GM12878 (cell line): ENCODE results near the gene PDLIM4. TPM values are rescaled to one million over a fixed set of nuclear protein-coding genes. Genes with fewer than 3 reads are reported as not detected.

Source experiments
- ATAC-seq: fragments of 200-7000 bp; cut with Tn5 transposase; 3 replicates; pipeline ENCODE4 v1.9.1; 2020; ENCODE audit warnings: mild to moderate bottlenecking, moderate library complexity
- BruUV-seq: library from RNA; stranded (reverse); fragments of 400-500 nt; replicated peaks from 2 replicates; lab custom pipeline; 2021; lab: Mats Ljungman, UMichigan
- CTCF ChIA-PET: fragments of 300-600 bp; sonication (Branson Sonifier 250); formaldehyde crosslinking; extraction: SDS; loops from one replicate; lab custom pipeline; 2021; ENCODE audit warnings: inconsistent platforms; lab: Yijun Ruan, JAX
- POLR2A ChIA-PET: fragments of 350-600 bp; formaldehyde crosslinking; extraction: SDS; loops from one replicate; lab custom pipeline; 2021; ENCODE audit warnings: inconsistent platforms; lab: Charles Lee
- RAD21 ChIA-PET: fragments of 300-600 bp; sonication (Branson Sonifier 250); formaldehyde crosslinking; loops from one replicate; lab custom pipeline; 2023; ENCODE audit warnings: antibody characterized with exemption; ENCODE audit not compliant: unreplicated experiment; lab: Charles Lee
- SMC1A ChIA-PET: fragments of 300-600 bp; sonication (Branson Sonifier 250); formaldehyde crosslinking; loops from one replicate; lab custom pipeline; 2023; ENCODE audit not compliant: unreplicated experiment, uncharacterized antibody; lab: Charles Lee
- DNase-seq: peaks from one replicate; pipeline ENCODE4 v3.0.0-alpha.2; 2011; ENCODE audit warnings: low read depth, low spot score
- FAIRE-seq: peaks from 3 replicates; lab custom pipeline; 2011; peaks lifted over from hg19 to GRCh38; lab: Jason Lieb, UNC
- H2AFZ ChIP-seq: 2 replicates; pipeline ENCODE4 v1.6.0; 2011; ENCODE audit warnings: low read depth, low read length, control low read depth; ENCODE audit not compliant: control insufficient read depth
- H3K27ac ChIP-seq: 2 replicates; pipeline ENCODE4 v1.5.1; 2011; ENCODE audit warnings: control low read depth; ENCODE audit not compliant: control insufficient read depth, insufficient read depth
- H3K27me3 ChIP-seq, 2 experiments: replicated peaks in 1 of 2; 2 replicates each; pipeline versions ENCODE4 v1.6.0 to v1.6.1; 2011; ENCODE audit warnings: low read length in 1 of 2; ENCODE audit not compliant: control insufficient read depth in 2 of 2, insufficient read depth in 2 of 2
- H3K36me3 ChIP-seq, 2 experiments: 2 replicates each; pipeline ENCODE4 v1.5.1; 2011; ENCODE audit warnings: low read length in 1 of 2; ENCODE audit not compliant: control insufficient read depth in 2 of 2, insufficient read depth in 2 of 2
- H3K4me1 ChIP-seq: 2 replicates; pipeline ENCODE4 v1.6.1; 2011; ENCODE audit warnings: mild to moderate bottlenecking, low read length, moderate library complexity, mixed read lengths; ENCODE audit not compliant: control insufficient read depth, insufficient read depth
- H3K4me2 ChIP-seq: 2 replicates; pipeline ENCODE4 v1.6.0; 2011; ENCODE audit warnings: control low read depth; ENCODE audit not compliant: control insufficient read depth, insufficient read depth
- H3K4me3 ChIP-seq: fragments of 200-600 bp; sonication (generic); 2 replicates; pipeline ENCODE4 v1.5.1; 2016
- H3K79me2 ChIP-seq: 2 replicates; pipeline ENCODE4 v1.6.0; 2011; ENCODE audit warnings: low read length; ENCODE audit not compliant: control insufficient read depth, insufficient read depth
- H3K9ac ChIP-seq: 2 replicates; pipeline ENCODE4 v1.8.0; 2011; ENCODE audit warnings: low read length, control low read depth, mixed read lengths; ENCODE audit not compliant: control insufficient read depth, insufficient read depth
- H3K9me3 ChIP-seq: replicated peaks from 3 replicates; pipeline ENCODE4 v1.5.1; 2011; ENCODE audit warnings: mild to moderate bottlenecking, low read length; ENCODE audit not compliant: control insufficient read depth, insufficient read depth
- H4K20me1 ChIP-seq: 2 replicates; pipeline ENCODE4 v1.6.0; 2011; ENCODE audit not compliant: control insufficient read depth, insufficient read depth
- CREB1 ChIP-seq: IDR thresholded peaks from 2 replicates; pipeline ENCODE4 v1.6.1; 2012; ENCODE audit warnings: low read depth, mild to moderate bottlenecking, inconsistent platforms
- CREM ChIP-seq: IDR thresholded peaks from 2 replicates; pipeline ENCODE4 v1.6.1; 2014; ENCODE audit warnings: antibody characterized with exemption, low read depth
- EGR1 ChIP-seq, 2 experiments: IDR thresholded peaks; 1 replicate in 1 of 2; 2 replicates in 1 of 2; pipeline ENCODE4 v1.6.1; 2011 to 2012; ENCODE audit warnings: low read depth in 2 of 2, low read length in 2 of 2, borderline replicate concordance in 1 of 2, mild to moderate bottlenecking in 1 of 2, moderate library complexity in 1 of 2
- EZH2 ChIP-seq: IDR thresholded peaks from 2 replicates; pipeline ENCODE4 v1.6.1; 2012; ENCODE audit warnings: low read depth, mild to moderate bottlenecking, control low read depth, inconsistent platforms, low read length, borderline replicate concordance; ENCODE audit not compliant: control insufficient read depth
- MYC ChIP-seq: IDR thresholded peaks from 2 replicates; pipeline ENCODE4 v1.6.1; 2011; ENCODE audit warnings: mild to moderate bottlenecking, low read length, moderate library complexity, inconsistent platforms; ENCODE audit not compliant: insufficient read depth, insufficient replicate concordance, insufficient read length, severe bottlenecking
- POLR2AphosphoS2 ChIP-seq: IDR thresholded peaks from 2 replicates; pipeline ENCODE4 v1.6.1; 2011; ENCODE audit warnings: low read depth, mild to moderate bottlenecking, low read length, improper control_type of control experiment, moderate library complexity
- SPI1 ChIP-seq: IDR thresholded peaks from 2 replicates; pipeline ENCODE4 v1.6.1; 2011; ENCODE audit warnings: low read depth, mild to moderate bottlenecking, low read length, moderate library complexity, borderline replicate concordance; ENCODE audit not compliant: insufficient read depth
- SREBF2 ChIP-seq: IDR thresholded peaks from 2 replicates; pipeline ENCODE4 v1.6.1; 2012; ENCODE audit warnings: mild to moderate bottlenecking, low read length
- ZNF24 ChIP-seq: fragments of 450-650 bp; IDR thresholded peaks from 2 replicates; pipeline ENCODE4 v1.6.1; 2017; ENCODE audit warnings: antibody characterized with exemption, mild to moderate bottlenecking
- WGBS: methylation state at CpG from one replicate; pipeline ENCODE4 v1.1.6; 2016; ENCODE audit warnings: low lambda C conversion rate; ENCODE audit not compliant: insufficient replicate concordance, insufficient coverage; ENCODE audit errors: missing lambda C conversion rate; 5-methylcytosine and 5-hydroxymethylcytosine counted together
- in situ Hi-C: fragments of 300-500 bp; cut with MboI; formaldehyde crosslinking; loops from 9 replicates; pipeline ENCODE4 v1.14.3; 2018; ENCODE audit warnings: mixed read lengths
- intact Hi-C: fragments of 100-400 bp; cut with micrococcal nuclease; formaldehyde crosslinking; loops from one replicate; pipeline ENCODE4 v1.14.2; 2022; ENCODE audit not compliant: unreplicated experiment
- polyA plus RNA-seq, 11 experiments: library from polyadenylated mRNA; depleted of rRNA in 4 of 11; unstranded in 6 of 11; stranded (reverse) in 5 of 11; fragments of >200 nt; fragmentation: Nextera tagmentation in 4 of 11; fragmentation: Illumina TruSeq in 1 of 11; extraction: Ambion mirVana in 4 of 11; extraction: Trizol in 1 of 11; gene quantifications; 1 replicate in 1 of 11; 2 replicates in 10 of 11; pipeline versions ENCODE4 v1.2.1 to v1.2.3, GENCODE V29; 2011 to 2016; ENCODE audit warnings: inconsistent platforms in 2 of 11, missing spikeins in 2 of 11, low read depth in 1 of 11
- total RNA-seq, 4 experiments: library from RNA; depleted of rRNA in 3 of 4; stranded (reverse); fragments of >200 nt in 3 of 4; fragmentation: Illumina TruSeq in 1 of 4; extraction: Trizol in 1 of 4; gene quantifications; 2 replicates each; pipeline versions ENCODE4 v1.2.1 to v1.2.3, GENCODE V29; 2013 to 2021
- TF ChIP-seq, protein P1 (sequence below): IDR thresholded peaks from 2 replicates; pipeline ENCODE4 v1.6.1; 2011; ENCODE audit warnings: borderline replicate concordance, low read depth, mild to moderate bottlenecking, moderate library complexity, mixed read lengths, low read length; ENCODE audit not compliant: insufficient read depth; ENCODE audit errors: extremely low read length
- TF ChIP-seq, protein P2 (sequence below): fragments of 450-650 bp; IDR thresholded peaks from 2 replicates; pipeline ENCODE4 v1.6.1; 2017; ENCODE audit warnings: borderline replicate concordance
- TF ChIP-seq, protein P3 (sequence below): fragments of 450-650 bp; formaldehyde crosslinking; IDR thresholded peaks from 2 replicates; pipeline ENCODE4 v1.5.0; 2022; ENCODE audit warnings: mild to moderate bottlenecking, missing genetic modification characterization
- TF ChIP-seq, protein P4 (sequence below), 3 experiments: IDR thresholded peaks in 2 of 3; conservative IDR thresholded peaks in 1 of 3; 2 replicates each; pipeline ENCODE4 v1.5.1; 2011; ENCODE audit warnings: low read depth in 3 of 3, low read length in 3 of 3, mild to moderate bottlenecking in 3 of 3, control low read depth in 2 of 3, moderate library complexity in 2 of 3, inconsistent platforms in 1 of 3, mixed read lengths in 1 of 3; ENCODE audit not compliant: control insufficient read depth in 2 of 3, insufficient read depth in 1 of 3; ENCODE audit errors: extremely low read depth in 1 of 3

The PDLIM4 gene
- total and polyA plus RNA-seq, 10 of the 15 experiments (the other 5 are each of a cell fraction or from before 2014, with no cell fraction given), result 0.13 to 1.7 (median 0.39) TPM; not detected in 3

DNA sequence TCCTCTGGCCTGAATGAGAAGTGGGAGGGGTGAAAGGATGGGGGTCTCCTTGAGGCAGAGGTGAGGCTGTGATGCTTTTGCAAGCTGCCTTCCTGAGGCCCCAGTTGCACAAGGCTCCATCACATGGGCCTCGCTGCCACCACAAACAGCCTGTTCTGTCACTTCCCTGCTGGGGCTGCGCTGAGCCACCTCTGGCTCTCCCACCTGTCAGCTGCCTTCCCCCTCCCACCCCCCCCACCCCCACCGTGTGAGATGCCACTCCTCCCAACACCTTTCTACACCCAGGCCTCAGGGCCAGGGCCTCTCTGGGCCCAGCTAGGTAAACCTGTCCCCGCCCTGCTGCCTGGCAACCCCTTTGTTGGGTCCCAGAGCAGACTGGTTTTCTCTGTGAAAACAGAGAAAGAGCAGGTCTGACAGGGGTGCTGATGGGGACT, 4.5 kb upstream of the PDLIM4 start:
- TF ChIP-seq EZH2 (no peak), POLR2AphosphoS2 (no peak), CREM (no peak), SPI1 (no peak), SREBF2 (no peak), EGR1 (IDR thresholded peaks at IDR 0.05; ENCODE audit: borderline replicate concordance in 1 of 2, low read depth in 2 of 2, low read length in 2 of 2) (no peak), CREB1 (no peak), MYC (no peak), ZNF24 (no peak)
- TF ChIP-seq, protein P1, sequence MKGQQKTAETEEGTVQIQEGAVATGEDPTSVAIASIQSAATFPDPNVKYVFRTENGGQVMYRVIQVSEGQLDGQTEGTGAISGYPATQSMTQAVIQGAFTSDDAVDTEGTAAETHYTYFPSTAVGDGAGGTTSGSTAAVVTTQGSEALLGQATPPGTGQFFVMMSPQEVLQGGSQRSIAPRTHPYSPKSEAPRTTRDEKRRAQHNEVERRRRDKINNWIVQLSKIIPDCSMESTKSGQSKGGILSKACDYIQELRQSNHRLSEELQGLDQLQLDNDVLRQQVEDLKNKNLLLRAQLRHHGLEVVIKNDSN, result no peak
- TF ChIP-seq, protein P2, sequence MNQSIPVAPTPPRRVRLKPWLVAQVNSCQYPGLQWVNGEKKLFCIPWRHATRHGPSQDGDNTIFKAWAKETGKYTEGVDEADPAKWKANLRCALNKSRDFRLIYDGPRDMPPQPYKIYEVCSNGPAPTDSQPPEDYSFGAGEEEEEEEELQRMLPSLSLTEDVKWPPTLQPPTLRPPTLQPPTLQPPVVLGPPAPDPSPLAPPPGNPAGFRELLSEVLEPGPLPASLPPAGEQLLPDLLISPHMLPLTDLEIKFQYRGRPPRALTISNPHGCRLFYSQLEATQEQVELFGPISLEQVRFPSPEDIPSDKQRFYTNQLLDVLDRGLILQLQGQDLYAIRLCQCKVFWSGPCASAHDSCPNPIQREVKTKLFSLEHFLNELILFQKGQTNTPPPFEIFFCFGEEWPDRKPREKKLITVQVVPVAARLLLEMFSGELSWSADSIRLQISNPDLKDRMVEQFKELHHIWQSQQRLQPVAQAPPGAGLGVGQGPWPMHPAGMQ, result no peak
- TF ChIP-seq, protein P3, sequence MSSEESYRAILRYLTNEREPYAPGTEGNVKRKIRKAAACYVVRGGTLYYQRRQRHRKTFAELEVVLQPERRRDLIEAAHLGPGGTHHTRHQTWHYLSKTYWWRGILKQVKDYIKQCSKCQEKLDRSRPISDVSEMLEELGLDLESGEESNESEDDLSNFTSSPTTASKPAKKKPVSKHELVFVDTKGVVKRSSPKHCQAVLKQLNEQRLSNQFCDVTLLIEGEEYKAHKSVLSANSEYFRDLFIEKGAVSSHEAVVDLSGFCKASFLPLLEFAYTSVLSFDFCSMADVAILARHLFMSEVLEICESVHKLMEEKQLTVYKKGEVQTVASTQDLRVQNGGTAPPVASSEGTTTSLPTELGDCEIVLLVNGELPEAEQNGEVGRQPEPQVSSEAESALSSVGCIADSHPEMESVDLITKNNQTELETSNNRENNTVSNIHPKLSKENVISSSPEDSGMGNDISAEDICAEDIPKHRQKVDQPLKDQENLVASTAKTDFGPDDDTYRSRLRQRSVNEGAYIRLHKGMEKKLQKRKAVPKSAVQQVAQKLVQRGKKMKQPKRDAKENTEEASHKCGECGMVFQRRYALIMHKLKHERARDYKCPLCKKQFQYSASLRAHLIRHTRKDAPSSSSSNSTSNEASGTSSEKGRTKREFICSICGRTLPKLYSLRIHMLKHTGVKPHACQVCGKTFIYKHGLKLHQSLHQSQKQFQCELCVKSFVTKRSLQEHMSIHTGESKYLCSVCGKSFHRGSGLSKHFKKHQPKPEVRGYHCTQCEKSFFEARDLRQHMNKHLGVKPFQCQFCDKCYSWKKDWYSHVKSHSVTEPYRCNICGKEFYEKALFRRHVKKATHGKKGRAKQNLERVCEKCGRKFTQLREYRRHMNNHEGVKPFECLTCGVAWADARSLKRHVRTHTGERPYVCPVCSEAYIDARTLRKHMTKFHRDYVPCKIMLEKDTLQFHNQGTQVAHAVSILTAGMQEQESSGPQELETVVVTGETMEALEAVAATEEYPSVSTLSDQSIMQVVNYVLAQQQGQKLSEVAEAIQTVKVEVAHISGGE (CRISPR knock-in tag), result no peak
- TF ChIP-seq, protein P4, sequence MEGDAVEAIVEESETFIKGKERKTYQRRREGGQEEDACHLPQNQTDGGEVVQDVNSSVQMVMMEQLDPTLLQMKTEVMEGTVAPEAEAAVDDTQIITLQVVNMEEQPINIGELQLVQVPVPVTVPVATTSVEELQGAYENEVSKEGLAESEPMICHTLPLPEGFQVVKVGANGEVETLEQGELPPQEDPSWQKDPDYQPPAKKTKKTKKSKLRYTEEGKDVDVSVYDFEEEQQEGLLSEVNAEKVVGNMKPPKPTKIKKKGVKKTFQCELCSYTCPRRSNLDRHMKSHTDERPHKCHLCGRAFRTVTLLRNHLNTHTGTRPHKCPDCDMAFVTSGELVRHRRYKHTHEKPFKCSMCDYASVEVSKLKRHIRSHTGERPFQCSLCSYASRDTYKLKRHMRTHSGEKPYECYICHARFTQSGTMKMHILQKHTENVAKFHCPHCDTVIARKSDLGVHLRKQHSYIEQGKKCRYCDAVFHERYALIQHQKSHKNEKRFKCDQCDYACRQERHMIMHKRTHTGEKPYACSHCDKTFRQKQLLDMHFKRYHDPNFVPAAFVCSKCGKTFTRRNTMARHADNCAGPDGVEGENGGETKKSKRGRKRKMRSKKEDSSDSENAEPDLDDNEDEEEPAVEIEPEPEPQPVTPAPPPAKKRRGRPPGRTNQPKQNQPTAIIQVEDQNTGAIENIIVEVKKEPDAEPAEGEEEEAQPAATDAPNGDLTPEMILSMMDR (IDR thresholded peaks at IDR 0.05 in 2 of 3, conservative IDR thresholded peaks at IDR 0.05 in 1 of 3; ENCODE audit: control insufficient read depth in 2 of 3, extremely low read depth in 1 of 3, insufficient read depth in 1 of 3, low read depth in 3 of 3, low read length in 3 of 3), result no peak
- TF ChIP-seq, all 136 proteins: peak for 0
- no peak overlapping the region for H3K4me2 ChIP-seq
- intact Hi-C loops (no loop called here), in situ Hi-C loops (no loop called here)
- no peaks in the 10 kb centered on the region for H3K4me1 ChIP-seq
- H4K20me1 ChIP-seq, result no peaks in the 10 kb centered on the region
- H3K36me3 ChIP-seq, result no peaks in the 10 kb centered on the region
- no peaks in the 10 kb centered on the region for H3K9me3 ChIP-seq
- DNase-seq, result no peak
- POLR2A ChIA-PET, result no interaction called here
- H3K9ac ChIP-seq, result no peak overlapping the region
- RAD21 ChIA-PET, result interaction anchor here (1.5 to 3.4 kb wide), 2 partner anchors 15 to 116 kb away, joined by 3 to 11 read pairs; partner anchors contain the start of gene SLC22A5
- H3K27ac ChIP-seq, result no peak overlapping the region
- H3K79me2 ChIP-seq, result no peaks in the 10 kb centered on the region
- SMC1A ChIA-PET, result no interaction called here
- no peak overlapping the region for H2AFZ ChIP-seq
- CTCF ChIA-PET, result interaction anchor here (8.7 kb wide), 1 partner anchor 14 kb away, joined by 74 read pairs; no protein-coding TSS in a partner anchor
- BruUV-seq, result no TSS peak
- no peak overlapping the region for H3K4me3 ChIP-seq
- peaks cover 2 to 6% of the 10 kb centered on the region in 2 experiments for H3K27me3 ChIP-seq
- WGBS, result 34% methylated on average over 4 of the region's 4 CpGs
- ATAC-seq, result no peak
- no peak for FAIRE-seq
